Measurements from ENCODE around the gene NTHL1.

DNA sequence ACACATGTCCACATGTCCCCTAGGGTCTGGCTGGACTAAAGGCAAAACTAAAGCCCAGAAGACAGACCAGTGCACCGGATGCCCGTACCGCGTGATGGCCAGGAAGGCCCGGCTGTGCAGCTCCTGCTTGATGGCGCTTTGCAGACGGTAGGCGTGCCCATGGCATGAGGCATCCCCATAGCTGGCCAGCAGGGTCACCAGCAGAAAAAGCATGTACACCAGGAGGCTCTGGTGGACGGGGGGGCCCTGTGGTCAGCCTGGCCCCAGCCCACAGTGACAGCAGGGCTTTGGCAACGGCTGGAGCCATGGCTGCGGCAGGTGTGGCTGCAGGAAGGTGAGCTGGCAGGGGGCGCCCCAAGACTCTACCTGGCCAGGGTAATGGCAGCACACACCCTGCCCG lies 45.2 kb upstream of the NTHL1 start:
- TF ChIP-seq TARDBP (IDR thresholded peaks at IDR 0.05) = no peak
- TF ChIP-seq FOXM1 (IDR thresholded peaks at IDR 0.05; ENCODE audit: borderline replicate concordance) = no peak
- TF ChIP-seq ELF4 (IDR thresholded peaks at IDR 0.05) = no peak
- no peak for TF ChIP-seq LEF1 (IDR thresholded peaks at IDR 0.05; ENCODE audit: borderline replicate concordance)
- no peak for TF ChIP-seq L3MBTL2 (conservative IDR thresholded peaks at IDR 0.05)
- TF ChIP-seq SUZ12 (IDR thresholded peaks at IDR 0.05) = no peak
- TF ChIP-seq NFRKB (IDR thresholded peaks at IDR 0.05) = no peak
- no peak for TF ChIP-seq SP1 (IDR thresholded peaks at IDR 0.05)
- no peak for TF ChIP-seq CTBP1 (IDR thresholded peaks at IDR 0.05; ENCODE audit: borderline replicate concordance)

Measured in HEK293T (cell line).